Erythroblast (primary cell): ENCODE measurements around the gene SNX11.
"Not testable (repeated sequence)": the region's sequence is repeated elsewhere in the genome, so short reads cannot be mapped to it uniquely, and the experiment has no call there.

Experiments used
- DNase-seq, 2 experiments: peaks; one replicate each; lab custom pipeline; 2025; lab: John Stamatoyannopoulos, UW
- GATA1 ChIP-seq: IDR thresholded peaks from 2 replicates; pipeline ENCODE4 v1.6.1; 2011; ENCODE audit warnings: low read depth, mild to moderate bottlenecking, control low read depth, low read length, moderate library complexity
- POLR2A ChIP-seq: IDR thresholded peaks from 2 replicates; pipeline ENCODE4 v1.6.1; 2011; ENCODE audit warnings: mild to moderate bottlenecking, low read length

Gene SNX11

DNA sequence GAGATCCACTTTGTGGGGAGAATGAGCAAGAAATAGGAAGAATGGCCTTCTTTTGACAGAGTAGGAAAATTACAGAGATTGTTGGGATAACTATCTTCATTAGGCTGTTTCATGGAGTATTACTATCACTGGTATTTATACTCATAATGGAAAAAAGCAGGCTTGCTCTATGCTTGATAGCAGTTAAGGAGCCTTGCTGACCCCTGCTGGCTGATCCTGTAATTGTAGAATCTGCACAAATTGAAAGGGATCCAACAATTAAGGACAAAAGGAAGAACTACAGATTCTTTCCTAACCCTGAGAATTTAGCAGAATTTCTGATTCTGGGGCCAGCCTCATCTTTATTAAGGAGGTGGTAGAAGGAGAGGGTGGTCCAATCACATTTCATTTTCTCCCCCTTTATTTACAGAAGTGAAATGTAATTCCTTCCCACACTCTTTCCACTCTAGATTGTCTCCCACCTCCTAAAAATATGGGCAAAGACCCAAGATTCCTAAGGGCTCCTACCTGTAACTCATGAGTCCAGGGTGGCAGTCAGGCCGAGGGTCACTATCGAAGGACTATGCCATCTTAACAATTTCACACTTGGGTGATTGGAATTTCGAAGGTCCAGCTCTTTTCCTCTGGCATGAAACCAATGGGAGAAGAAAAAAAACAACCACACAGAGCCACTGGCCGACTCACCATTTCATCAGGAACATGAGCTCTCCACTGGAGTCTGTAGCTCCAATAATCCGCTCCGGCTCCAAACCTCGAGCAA is 33.1 kb upstream of the SNX11 start:
- TF ChIP-seq GATA1 (no peak), POLR2A (no peak)
- peak; percentile 74 to 88 for DNase-seq

DNA sequence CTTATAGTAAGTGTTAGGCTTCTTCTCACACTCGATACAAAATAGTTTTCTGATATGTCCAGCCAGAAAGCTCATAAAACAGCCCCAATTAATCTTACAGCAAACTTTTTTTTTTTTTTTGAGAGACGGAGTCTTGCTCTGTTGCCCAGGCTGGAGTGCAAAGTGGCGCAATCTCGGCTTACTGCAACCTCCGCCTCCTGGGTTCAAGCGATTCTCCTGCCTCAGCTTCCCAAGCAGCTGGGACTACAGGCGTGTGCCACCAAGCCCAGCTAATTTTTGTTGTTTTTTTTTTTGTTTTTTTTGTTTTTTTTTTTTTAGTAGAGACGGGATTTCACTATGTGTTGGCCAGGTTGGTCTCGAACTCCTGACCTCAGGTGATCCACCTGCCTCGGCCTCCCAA is 30.4 kb upstream of the SNX11 start:
- DNase-seq = not testable (repeated sequence)

DNA sequence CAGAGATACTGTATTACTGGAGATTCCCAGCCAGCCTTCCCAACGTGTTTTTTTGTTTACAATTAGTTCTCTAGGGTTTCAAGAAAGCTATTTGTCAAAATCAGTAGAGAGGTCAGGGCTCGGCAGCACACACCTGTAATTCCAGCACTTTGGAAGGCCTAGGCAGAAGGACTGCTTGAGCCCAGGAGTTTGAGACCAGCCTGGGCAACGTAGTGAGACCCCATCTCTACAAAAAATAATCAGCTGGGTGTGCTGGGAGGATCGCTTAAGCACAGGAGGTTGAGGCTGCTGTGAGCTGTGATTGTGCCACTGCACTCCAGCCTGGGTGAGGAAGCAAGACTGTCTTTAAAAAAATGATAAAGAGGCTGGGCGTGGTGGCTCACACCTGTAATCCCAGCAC is 25.7 kb upstream of the SNX11 start:
- no peak for DNase-seq
- TF ChIP-seq GATA1 (no peak), POLR2A (no peak)

DNA sequence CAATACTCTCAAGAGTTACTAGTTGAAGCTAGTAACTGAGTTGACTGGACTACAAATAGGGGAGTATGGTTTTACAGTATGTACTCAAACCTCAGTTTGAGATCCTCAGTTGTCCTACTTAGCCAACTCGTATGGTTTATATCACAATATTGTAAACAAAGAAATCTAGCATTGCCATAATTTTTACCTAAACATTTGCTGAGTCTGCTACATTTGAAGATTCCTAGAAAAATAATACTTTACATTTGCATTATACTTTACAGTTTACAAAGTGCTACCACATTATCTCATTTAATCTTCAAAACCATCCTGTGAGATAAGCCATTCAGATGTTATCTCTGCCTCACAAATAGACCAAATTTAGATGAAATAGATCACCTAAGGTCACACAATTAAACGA is 22.6 kb upstream of the SNX11 start:
- DNase-seq = no peak
- TF ChIP-seq GATA1 = no peak
- no peak for TF ChIP-seq POLR2A

DNA sequence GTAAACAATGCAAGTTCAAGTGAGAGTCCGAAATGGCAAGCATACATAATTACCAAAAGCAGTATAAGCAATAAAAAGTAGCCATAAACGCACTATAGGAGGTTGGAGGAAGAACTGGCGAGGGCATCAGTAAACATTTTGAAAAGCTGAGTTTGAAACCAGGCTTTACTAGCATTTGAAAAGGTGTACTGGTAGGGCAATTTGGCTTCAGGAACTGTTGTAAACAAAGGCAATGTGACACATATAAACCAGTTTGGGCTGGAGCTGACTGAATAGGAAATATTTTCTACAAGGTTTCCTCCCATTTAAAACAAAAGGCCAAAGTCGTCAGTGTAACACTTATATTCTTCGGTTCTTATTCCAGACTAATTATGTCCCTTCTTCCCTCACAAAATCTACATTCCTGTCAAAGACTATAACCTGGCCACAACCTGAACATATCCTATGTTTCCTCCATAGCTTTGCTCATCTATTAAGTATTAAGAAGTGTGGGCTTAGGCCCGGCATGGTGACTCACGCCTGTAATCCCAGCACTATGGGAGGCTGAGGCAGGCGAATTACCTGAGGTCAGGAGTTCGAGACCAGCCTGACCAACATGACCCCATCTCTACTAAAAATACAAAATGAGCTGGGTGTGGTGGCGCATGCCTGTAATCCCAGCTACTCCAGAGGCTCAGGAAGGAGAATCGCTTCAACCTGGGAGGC is 14.1 kb upstream of the SNX11 start:
- TF ChIP-seq GATA1 (no peak), POLR2A (no peak)
- DNase-seq = no peak

DNA sequence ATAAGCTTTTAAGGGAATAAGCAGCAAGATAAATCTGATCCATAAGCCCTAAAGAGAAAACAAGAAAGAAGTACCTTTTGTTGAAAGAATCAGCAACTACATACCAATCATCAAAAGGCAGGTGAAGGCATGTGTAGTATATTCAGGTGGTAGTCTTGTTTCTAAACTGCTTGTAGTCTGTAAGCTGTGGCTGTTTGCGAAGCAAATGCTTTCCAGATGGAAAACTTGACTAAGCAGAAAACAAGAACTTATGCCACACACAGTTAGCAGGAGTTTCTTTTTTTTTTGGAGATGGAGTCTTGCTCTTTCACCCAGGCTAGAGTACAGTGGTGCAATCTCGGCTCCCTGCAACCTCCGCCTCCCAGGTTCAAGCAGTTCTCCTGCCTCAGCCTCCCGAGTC is 12.0 kb upstream of the SNX11 start:
- TF ChIP-seq GATA1 (no peak), POLR2A (no peak)
- DNase-seq = no peak

DNA sequence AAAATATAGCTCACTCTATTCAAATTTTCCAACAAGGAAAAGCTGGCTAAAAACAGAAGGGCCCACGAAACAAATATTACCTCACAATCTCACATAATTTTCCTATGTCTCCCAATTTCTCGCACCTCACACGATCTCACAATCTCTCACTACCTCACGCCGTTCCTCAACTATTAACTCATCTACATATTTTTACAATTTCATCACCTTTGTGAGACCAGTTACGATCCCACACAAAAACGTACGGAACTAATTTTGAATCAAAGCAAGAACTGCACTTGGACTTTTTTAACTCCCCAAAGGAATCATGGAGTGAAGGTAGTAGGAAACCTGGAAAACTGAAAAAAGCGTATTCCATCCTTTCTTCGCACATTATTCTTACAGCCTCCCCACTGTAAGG is 7.4 kb upstream of the SNX11 start:
- TF ChIP-seq GATA1 (no peak), POLR2A (no peak)
- DNase-seq = no peak

DNA sequence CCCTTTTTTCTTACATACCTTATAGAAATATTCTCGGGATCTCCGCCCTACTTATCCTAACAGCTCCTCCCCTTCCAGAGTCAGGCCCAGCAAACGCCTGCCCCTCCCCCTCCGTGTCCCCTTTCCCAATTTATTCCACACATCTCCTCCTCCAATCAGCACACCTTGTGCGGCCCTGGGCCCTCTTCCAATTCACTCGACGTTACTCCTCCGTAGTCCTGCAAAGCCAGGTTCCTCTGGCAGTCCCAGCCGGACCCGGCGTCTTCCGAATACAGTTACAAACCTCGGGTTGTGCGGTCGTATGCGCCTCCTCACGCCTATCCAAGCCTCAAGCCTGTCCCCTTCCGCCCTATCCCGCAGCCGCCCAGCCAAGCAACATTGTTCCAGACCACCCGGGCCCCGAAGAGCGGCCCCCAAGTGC is 7.0 kb upstream of the SNX11 start:
- no peak for DNase-seq
- no peak for TF ChIP-seq POLR2A
- TF ChIP-seq GATA1 = no peak

DNA sequence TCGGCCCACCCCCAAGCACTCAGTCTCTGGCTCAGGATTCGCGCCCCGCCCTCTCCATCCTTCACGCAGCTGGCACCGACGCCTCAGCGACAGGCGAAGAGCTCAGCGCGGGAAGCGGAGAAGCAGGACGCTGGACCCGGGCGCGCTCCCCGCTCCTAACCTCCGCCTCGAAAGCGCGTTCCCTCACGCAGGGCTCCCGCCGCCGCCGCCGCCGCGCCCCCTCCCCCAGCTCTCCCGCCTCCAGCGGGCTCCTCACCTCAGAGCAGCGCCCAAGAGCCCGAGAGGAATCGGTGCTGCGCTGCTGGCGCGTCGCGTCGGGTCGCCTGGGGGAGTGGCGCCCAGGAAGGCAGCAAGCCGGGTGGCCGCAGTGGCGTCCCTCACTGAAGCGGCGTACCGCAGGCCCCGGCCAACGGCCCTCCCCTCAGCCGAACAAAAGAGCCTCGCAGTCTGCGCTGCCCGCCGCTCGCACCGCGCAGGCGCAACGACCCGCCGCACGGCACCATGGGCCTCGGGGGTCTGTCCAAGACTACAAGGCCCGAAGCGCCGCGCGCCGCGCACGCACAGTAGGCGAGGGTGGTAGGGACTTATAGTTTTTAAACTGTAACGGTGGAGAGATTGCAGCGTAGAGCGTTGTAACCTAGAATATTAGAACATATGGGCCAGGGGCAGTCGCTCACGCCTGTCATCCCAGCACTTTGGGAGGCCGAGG is 6.4 kb upstream of the SNX11 start, which contains the start of gene CBX1:
CBX1 (minus strand) TSS at position 467 of the 709 bp plus-strand sequence. CDS start 24,474 bp downstream, outside the sequence.
- TF ChIP-seq GATA1 (no peak), POLR2A (peak; percentile 56)
- peak; percentile 94 to 95 for DNase-seq

DNA sequence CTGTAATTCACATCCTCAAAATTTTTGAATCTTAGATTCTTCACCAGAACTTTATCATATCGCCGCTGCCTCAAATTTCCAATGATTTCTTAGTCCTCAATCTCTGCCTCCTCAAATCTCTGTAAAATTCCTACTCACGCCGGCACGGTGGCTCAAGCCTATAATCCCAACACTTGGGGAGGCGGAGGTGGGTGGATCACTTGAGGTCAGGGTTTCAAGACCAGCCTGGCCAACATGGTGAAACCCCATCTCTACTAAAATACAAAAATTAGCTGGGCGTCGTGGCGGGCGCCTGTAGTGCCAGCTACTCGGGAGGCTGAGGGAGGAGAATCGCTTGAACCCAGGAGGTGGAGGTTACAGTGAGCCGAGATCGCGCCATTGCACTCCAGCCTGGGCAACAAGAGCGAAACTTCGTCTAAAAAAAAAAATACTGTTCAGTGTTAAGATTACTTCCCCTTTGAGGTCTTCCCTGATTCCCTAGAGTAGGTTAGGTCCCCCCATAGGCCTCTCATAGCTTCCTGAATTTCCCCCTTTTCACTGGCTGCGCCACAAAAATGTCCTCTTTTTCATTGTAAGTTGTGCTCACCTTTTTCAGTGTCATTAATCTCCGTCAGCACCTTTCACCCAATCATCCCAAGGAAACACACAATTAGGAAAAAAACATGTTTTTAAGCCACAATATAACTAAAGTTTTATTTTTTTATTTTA is 5.4 kb upstream of the SNX11 start:
- TF ChIP-seq POLR2A (no peak), GATA1 (no peak)
- DNase-seq = no peak

DNA sequence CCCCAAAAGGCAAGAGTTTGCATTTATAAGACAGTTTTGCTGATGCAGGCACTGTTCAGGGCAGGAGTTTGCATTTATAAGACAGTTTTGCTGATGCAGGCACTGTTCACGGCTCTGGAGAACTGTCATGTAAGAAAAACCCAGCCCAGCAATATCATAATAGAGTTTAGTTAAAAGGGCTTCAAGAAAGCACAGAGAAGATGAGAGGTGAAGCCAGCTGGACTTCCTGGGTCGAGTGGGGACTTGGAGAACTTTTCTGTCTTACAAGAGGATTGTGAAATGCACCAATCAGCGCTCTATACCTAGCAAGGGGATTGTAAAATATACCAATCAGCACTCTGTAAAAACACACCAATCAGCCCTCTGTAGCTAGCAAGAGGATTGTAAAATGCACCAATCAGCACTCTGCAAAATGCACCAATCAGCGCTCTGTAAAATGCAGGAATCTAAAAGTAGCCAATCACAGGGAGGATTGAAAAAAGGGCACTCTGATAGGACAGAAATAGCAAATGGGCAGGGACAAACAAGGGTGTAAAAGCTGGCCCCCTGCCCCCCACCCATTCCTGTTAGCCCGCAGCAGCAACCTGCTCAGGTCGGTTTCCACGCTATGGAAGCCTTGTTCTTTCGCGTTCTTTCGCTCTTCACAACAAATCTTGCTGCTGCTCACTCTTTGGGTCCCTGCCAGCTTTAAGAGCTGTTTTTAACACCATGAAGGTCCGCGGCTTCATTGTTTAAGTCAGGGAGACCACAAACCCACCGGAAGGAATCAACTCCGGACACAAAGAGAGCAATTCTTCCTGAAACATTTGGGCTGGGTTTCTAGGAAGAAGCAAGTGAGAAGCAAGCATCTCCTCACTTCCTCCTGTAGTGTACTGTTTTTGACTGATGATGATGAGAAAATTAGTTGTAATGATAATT is 4.5 kb upstream of the SNX11 start:
- TF ChIP-seq GATA1 (no peak), POLR2A (no peak)
- peak; percentile 48 to 65 for DNase-seq

DNA sequence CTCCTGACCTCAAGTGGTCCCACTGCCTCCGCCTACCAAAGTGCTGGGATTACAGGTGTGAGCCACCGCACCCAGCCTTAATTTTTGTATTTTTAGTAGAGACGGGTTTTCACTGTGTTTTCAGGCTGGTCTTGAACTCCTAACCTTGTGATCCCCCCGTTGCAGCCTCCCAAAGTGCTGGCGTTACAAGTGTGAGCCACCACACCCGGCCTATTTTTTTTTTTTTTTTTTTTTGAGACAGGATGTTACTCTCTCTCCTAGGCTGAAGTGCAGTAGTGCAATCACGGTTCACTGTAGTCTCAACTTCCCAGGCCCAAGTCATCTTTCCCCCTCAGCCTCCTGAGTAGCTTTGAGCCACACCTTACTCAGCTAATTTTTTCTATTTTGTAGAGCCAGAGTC is 3.1 kb upstream of the SNX11 start:
- no peak for DNase-seq
- TF ChIP-seq GATA1 (no peak), POLR2A (no peak)

DNA sequence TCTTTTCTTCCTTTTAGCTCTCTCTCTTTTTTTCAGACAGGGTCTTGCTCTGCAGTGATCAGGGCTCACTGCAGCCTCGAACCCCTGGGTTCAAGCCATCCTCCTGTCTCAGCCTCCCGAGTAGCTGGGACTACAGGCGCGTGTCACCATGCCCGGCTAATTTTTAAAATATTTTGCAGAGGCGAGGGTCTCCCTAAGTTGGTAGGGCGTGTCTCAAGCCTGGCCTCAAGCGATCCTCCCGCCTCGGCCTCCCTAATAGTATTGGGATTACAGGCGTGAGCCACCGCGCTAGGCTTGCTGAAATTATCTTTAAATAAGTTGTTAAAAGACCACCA is 797 bp upstream of the SNX11 start:
- TF ChIP-seq GATA1 = no peak
- no peak for TF ChIP-seq POLR2A

More for the DNA sequence above, 797 bp upstream of the SNX11 start:
- no peak for DNase-seq
